Non-pigmented ciliary epithelial cell (primary cell): ENCODE results near the gene UST.
"Not testable (repeated sequence)": the region's sequence is repeated elsewhere in the genome, so short reads cannot be mapped to it uniquely, and the experiment has no call there.

Source experiments
- DNase-seq: peaks from one replicate; pipeline ENCODE4 v3.0.0-alpha.2; 2010; ENCODE audit warnings: low read depth

The UST gene

GRCh38 chr6:148951662-148952061 is 204.8 kb downstream of the UST start:
- DNase-seq, result no peak

GRCh38 chr6:148952147-148953035 is 205.6 kb downstream of the UST start:
- no peak for DNase-seq

- DNase-seq, result no peak
These were observed 207.6 kb downstream of the UST start for GRCh38 chr6:148954461-148954860.

DNA sequence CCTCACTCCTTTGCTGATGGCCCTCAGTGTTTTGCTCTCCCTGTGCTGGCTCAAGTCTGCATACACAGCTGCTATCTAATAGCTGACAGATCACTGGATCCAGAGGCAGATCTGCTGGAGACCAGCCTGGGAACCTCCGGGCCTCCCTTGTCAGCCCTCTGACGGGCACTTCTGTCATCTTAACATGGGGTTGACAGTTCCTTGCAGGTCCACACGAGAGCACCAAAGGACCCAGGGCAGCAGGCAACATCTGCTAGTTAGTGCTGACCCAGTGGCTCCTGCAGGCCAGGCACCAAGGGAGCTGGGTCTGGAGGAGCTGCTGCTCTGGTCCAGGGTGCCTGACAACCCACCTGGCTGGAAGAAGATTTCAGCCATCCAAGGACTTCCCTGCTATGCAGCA is 208.1 kb downstream of the UST start:
- no peak for DNase-seq

DNA sequence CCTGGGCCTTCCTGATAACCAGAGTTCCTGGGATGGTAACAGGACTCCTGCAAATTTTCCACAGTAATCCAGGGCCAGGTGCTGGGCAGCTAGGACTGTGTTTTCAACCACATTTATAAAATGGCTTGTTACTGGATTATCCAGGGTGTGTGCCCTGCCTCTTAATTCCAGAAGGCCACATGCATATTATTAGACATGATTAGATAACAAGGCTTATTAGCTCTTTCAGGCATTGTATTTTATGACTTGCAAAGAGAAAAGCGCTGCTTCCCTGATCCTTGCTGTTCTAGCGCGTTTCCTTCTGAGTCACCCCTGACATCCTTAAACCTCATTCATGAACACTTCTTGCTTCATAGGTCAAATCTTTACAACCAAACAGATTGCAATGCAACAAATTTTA is 208.6 kb downstream of the UST start:
- no peak for DNase-seq

DNA sequence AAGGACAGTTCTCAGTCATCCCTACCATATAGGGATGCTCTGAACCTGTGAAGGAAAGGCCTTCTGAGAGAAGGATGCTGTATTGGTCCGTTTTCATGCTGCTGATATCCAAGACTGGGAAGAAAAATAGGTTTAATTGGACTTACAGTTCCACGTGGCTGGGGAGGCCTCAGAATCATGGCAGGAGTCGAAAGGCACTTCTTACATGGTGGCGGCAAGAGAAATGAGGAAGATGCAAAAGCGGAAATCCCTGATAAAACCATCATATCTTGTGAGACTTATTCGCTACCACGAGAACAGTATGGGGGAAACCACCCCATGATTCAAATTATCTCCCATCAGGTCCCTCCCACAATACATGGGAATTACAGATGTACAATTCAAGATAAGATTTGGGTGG is 209.3 kb downstream of the UST start:
- not testable (repeated sequence) for DNase-seq

DNA sequence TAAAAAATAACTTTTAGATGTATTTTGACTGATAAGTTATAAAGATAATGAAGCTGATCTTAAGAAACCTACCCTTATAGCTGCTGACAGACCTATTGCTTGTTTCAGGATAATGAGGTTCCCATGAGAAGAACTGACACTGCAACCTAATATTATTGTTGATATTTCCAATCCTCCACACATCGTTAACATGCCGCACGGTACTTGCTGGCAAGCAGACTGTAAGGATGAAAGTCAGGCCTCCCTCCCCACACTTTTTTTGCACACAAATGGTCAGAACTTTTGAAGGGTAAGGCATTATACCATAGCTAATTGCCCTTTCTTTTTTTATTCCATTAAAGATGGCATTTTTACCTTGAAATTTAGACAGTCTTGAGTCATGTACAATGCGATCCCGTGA is 210.9 kb downstream of the UST start:
- no peak for DNase-seq

DNA sequence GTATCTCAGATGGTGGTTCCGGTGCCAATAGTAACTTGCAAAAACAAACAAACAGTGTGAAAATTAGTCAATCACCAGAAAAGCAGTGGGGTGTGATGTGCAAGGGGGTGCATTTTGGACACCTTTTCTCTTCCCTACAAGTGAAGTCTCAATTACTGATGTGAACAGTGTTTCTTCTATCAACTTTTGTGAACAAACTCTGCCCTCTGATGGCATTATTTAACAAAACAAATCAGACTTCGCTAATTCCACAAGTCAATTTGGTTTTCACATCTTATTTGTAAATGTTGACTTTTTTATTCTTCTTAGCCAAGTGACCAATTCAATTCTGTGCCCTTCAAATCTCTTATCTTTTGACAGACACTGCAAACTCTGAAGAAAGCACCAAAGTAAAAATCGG is 212.2 kb downstream of the UST start:
- no peak for DNase-seq

DNA sequence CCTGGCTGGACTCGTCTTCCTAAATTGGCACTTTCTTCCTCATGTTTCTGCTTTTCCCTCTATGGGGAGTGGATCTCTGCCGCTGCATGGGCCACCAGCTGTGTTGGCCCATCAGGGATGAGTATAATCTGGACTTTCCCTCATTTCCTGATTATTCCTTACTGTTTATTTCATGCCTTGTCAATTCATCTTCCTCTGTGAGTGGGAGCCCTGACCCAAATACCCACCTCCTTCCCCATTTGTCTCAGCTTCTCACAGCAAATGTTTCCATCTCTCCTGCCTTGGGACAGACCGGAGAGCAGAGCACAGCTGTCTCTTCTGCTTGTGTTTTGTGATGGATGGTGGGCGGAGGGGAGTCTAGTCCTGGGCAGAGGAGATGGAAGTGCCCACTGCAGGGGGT is 212.7 kb downstream of the UST start:
- DNase-seq, result no peak

- no peak for DNase-seq
These were observed 216.2 kb downstream of the UST start for GRCh38 chr6:148962854-148963515.

GRCh38 chr6:148963738-148964137 is 216.9 kb downstream of the UST start:
- no peak for DNase-seq

GRCh38 chr6:148964467-148964866 is 217.6 kb downstream of the UST start:
- no peak for DNase-seq

- no peak for DNase-seq
These were observed 218.5 kb downstream of the UST start for GRCh38 chr6:148965287-148965686.

DNA sequence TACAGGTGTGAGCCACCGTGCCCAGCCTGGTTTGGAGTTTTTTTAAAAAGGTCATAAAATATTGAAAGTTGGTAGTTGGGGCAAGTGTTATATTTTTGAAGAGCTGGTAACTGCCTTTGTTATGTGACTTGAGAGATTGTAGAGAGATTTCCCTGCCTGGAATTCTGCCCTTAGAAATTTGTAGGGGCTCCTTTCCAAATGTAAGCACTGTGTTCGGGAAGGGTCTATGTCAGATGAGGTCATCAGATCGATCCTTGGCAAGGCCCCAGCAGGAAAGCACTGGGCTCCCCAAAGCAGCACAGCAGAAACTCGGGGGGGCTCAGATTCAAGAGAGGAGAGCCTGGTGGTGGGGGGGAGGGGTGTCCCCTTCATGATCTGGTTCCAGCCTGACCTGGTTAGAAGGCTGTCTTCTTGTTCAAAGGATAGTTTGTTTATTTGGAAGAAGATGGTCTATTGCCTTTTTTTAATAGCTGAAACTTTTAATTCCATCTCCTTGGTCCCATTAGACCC is 220.2 kb downstream of the UST start:
- DNase-seq, result no peak

DNA sequence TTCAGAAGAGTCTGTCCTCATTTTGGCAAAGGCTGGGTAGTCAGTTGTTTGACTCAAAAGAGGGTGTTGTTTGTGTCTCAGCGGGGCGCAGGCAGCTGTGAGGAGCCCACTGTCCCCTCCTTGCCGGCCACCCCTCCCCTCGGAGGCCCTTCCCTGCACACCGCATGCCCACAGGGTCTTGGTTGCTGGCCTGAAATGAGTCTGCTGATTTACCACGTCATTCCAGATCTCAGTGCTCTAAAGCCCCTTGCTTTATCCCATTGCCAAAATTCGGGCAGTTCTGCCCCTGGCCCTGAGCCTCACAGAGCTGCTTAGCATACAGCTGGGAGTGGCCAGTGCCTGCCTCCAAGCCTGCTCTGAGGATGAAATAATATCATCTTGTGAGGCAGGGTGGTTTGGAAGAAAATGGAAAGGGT is 220.7 kb downstream of the UST start:
- DNase-seq, result no peak

- DNase-seq, result no peak
These were observed 222.2 kb downstream of the UST start for GRCh38 chr6:148968771-148969602.

DNA sequence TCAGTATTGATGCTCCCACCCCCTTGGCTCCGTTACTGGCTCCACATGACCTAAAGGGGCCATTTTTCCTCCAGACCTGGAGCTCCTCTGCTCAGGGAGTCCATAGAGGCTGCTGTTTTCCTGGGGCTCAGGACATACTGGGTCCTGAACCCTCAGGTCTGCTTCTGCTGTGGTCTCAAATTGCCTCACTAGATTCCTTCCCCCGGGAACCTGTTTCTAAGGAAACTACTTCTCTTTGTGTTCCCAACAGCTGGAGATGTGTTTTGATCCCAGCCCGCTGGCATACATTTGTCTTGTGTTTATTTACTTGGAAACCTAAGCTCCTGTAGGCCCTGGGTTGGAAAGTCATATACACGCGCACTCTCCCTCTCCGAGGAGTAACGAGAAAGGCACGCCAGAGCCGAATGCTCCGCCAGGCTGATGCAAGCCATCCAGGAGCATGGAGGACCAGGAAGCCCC is 222.8 kb downstream of the UST start:
- DNase-seq, result no peak

- no peak for DNase-seq
These were observed 224.4 kb downstream of the UST start for GRCh38 chr6:148971031-148971927.

DNA sequence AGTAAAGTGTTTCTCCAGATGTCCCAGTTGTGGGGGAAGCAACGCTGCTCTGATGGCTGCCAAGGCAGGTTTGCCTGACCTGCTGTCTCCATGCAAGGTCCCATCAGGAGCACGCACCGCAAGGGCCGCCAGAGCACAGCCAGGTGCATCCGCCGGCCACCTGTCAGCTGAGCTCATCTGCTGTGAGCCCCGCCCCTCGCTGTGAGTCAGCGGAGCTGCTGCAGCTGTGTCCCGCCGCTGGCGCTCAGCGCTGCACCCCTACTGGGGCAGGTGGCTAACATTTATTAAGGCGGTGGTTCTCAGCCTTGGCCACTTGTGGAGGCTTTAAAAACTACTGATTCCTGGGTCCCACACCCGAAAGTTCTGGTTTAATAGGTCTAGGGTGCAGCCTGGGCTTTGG is 225.7 kb downstream of the UST start:
- no peak for DNase-seq

GRCh38 chr6:148973538-148974208 is 226.8 kb downstream of the UST start:
- DNase-seq, result no peak

DNA sequence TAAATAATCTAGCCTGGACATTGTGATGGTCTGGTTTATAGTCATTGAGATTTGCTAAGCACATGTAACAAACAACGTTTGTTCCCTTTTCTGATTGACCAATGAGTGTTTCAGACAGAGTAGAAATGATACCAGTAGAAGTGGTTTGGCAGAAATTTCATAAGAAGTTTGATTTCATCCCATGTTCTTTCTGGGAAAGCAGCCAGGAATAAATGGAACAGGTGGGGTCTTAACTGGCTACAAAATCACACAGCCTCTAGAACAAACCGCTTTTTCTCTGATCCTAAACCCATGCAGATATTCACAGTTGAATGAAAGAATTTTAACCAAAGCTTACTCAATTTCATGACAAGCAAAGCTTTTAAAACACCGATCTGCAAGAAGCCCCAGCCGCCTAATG is 227.5 kb downstream of the UST start:
- DNase-seq, result no peak
